Ishikawa (cell line): ENCODE data around the gene KRT83.

Experiments used
- CEBPB ChIP-seq: IDR thresholded peaks from 2 replicates; pipeline ENCODE4 v1.6.1; 2012
- CREB1 ChIP-seq: IDR thresholded peaks from 2 replicates; pipeline ENCODE4 v1.6.1; 2012; ENCODE audit warnings: low read depth
- EGR1 ChIP-seq: IDR thresholded peaks from 2 replicates; pipeline ENCODE4 v1.6.1; 2012
- EP300 ChIP-seq: IDR thresholded peaks from 2 replicates; pipeline ENCODE4 v1.6.1; 2012; ENCODE audit warnings: borderline replicate concordance
- FOXM1 ChIP-seq: IDR thresholded peaks from 2 replicates; pipeline ENCODE4 v1.6.1; 2012; ENCODE audit warnings: low read depth, borderline replicate concordance
- MAX ChIP-seq: IDR thresholded peaks from 2 replicates; pipeline ENCODE4 v1.6.1; 2012
- RAD21 ChIP-seq: IDR thresholded peaks from 2 replicates; pipeline ENCODE4 v1.6.1; 2012; ENCODE audit warnings: low read depth
- REST ChIP-seq: IDR thresholded peaks from 2 replicates; pipeline ENCODE4 v1.6.1; 2012; ENCODE audit warnings: low read depth, mild to moderate bottlenecking
- TAF1 ChIP-seq: IDR thresholded peaks from 2 replicates; pipeline ENCODE4 v1.6.1; 2012; ENCODE audit warnings: low read depth, mild to moderate bottlenecking
- TCF12 ChIP-seq: IDR thresholded peaks from 2 replicates; pipeline ENCODE4 v1.6.1; 2012; ENCODE audit warnings: low read depth
- TEAD4 ChIP-seq: IDR thresholded peaks from 2 replicates; pipeline ENCODE4 v1.6.1; 2012
- YY1 ChIP-seq: IDR thresholded peaks from 2 replicates; pipeline ENCODE4 v1.6.1; 2012; ENCODE audit warnings: low read depth
- ZBTB7A ChIP-seq: IDR thresholded peaks from 2 replicates; pipeline ENCODE4 v1.6.1; 2012; ENCODE audit warnings: low read depth
- TF ChIP-seq, protein P1 (sequence below): IDR thresholded peaks from 2 replicates; pipeline ENCODE4 v1.6.1; 2012

GRCh38 chr12:52354200-52354599 lies 33.0 kb upstream of the KRT83 start:
- no peak for TF ChIP-seq EP300
- no peak for TF ChIP-seq REST
- TF ChIP-seq RAD21, result no peak
- no peak for TF ChIP-seq CREB1
- no peak for TF ChIP-seq YY1
- TF ChIP-seq TEAD4, result no peak
- TF ChIP-seq TCF12, result no peak
- TF ChIP-seq, protein P1, sequence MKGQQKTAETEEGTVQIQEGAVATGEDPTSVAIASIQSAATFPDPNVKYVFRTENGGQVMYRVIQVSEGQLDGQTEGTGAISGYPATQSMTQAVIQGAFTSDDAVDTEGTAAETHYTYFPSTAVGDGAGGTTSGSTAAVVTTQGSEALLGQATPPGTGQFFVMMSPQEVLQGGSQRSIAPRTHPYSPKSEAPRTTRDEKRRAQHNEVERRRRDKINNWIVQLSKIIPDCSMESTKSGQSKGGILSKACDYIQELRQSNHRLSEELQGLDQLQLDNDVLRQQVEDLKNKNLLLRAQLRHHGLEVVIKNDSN, result no peak
- TF ChIP-seq MAX, result no peak
- no peak for TF ChIP-seq TAF1
- no peak for TF ChIP-seq FOXM1
- TF ChIP-seq ZBTB7A, result no peak
- no peak for TF ChIP-seq CEBPB
- no peak for TF ChIP-seq EGR1
